Upper lobe of left lung (tissue), 4 donors: ENCODE data around the gene MAML2.

Experiments
- POLR2AphosphoS5 ChIP-seq, 2 donors: sonication (generic); formaldehyde crosslinking; IDR thresholded peaks; one replicate each; pipeline ENCODE4 v1.5.1; 2017; ENCODE audit warnings: antibody characterized with exemption in 2 of 2
- TF ChIP-seq, protein P1 (sequence below), 6 experiments: fragments of 450-650 bp in 4 of 6; fragments of 200-600 bp in 2 of 6; sonication (generic) in 2 of 6; IDR thresholded peaks; one replicate each; pipeline ENCODE4 v1.5.1; 2016 to 2019; ENCODE audit warnings: antibody characterized with exemption in 6 of 6

DNA sequence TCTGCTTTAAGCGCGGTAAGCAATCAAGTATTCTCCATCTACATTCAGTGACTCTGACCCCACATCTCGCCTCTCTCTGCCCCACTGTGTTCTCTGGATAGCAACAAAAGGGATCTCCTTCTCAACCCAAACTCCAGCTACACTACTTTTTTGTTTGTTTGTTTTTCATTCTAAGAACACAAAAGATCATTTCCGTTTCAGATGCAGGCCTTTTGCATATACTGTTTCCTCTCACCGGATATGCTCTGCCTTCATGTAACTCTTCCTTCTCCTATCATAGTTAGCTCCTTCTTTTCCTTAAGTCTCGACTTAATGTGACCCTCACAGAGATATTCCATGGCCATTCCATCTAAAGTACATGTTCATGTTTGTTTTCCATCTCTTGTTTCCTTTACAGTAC is 239.3 kb downstream of the MAML2 start:
- TF ChIP-seq, protein P1, sequence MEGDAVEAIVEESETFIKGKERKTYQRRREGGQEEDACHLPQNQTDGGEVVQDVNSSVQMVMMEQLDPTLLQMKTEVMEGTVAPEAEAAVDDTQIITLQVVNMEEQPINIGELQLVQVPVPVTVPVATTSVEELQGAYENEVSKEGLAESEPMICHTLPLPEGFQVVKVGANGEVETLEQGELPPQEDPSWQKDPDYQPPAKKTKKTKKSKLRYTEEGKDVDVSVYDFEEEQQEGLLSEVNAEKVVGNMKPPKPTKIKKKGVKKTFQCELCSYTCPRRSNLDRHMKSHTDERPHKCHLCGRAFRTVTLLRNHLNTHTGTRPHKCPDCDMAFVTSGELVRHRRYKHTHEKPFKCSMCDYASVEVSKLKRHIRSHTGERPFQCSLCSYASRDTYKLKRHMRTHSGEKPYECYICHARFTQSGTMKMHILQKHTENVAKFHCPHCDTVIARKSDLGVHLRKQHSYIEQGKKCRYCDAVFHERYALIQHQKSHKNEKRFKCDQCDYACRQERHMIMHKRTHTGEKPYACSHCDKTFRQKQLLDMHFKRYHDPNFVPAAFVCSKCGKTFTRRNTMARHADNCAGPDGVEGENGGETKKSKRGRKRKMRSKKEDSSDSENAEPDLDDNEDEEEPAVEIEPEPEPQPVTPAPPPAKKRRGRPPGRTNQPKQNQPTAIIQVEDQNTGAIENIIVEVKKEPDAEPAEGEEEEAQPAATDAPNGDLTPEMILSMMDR (IDR thresholded peaks at IDR 0.05) = no peak
- TF ChIP-seq POLR2AphosphoS5 (IDR thresholded peaks at IDR 0.05) = no peak
